Neutrophil (primary cell): Measurements from ENCODE around the gene CACNA1A.

Experiments used
- H3K27ac ChIP-seq: fragments of 200-600 bp; sonication (generic); 2 replicates; pipeline ENCODE4 v1.5.1; 2016; ENCODE audit warnings: mild to moderate bottlenecking, moderate library complexity
- H3K27me3 ChIP-seq: fragments of 200-600 bp; sonication (generic); 2 replicates; pipeline ENCODE4 v1.6.0; 2016; ENCODE audit warnings: mild to moderate bottlenecking
- H3K36me3 ChIP-seq: fragments of 200-600 bp; sonication (generic); 2 replicates; pipeline ENCODE4 v1.5.1; 2017
- H3K4me1 ChIP-seq, 2 experiments: fragments of 200-600 bp in 1 of 2; sonication (generic) in 1 of 2; 1 replicate in 1 of 2; 2 replicates in 1 of 2; pipeline versions ENCODE4 v1.5.1 to v1.6.1; 2013 to 2016; ENCODE audit warnings: low read depth in 1 of 2, low read length in 1 of 2, mild to moderate bottlenecking in 1 of 2, moderate library complexity in 1 of 2; ENCODE audit not compliant: control insufficient read depth in 1 of 2, insufficient read depth in 1 of 2
- H3K4me3 ChIP-seq, 2 experiments: fragments of 200-600 bp in 1 of 2; sonication (generic) in 1 of 2; 1 replicate in 1 of 2; 2 replicates in 1 of 2; pipeline ENCODE4 v1.5.1; 2013 to 2016; ENCODE audit warnings: low read depth in 1 of 2, low read length in 1 of 2, mild to moderate bottlenecking in 1 of 2, moderate library complexity in 1 of 2
- H3K9me3 ChIP-seq: fragments of 200-600 bp; sonication (generic); 2 replicates; pipeline ENCODE4 v1.5.1; 2016
- CTCF ChIP-seq: fragments of 200-600 bp; sonication (generic); IDR thresholded peaks from 2 replicates; pipeline ENCODE4 v1.5.1; 2016; ENCODE audit warnings: antibody characterized with exemption

Gene CACNA1A

GRCh38 chr19:13493516-13494310 is 12.6 kb downstream of the CACNA1A start:
- Histone ChIP-seq H3K36me3 (no peaks in the 10 kb centered on the region), H3K4me3 (no peak overlapping the region), H3K9me3 (no peaks in the 10 kb centered on the region), H3K27ac (no peak overlapping the region), H3K4me1 (no peaks in the 10 kb centered on the region), H3K27me3 (no peaks in the 10 kb centered on the region)
- TF ChIP-seq CTCF = no peak

GRCh38 chr19:13492128-13492527 is 14.2 kb downstream of the CACNA1A start:
- H3K27me3 ChIP-seq = no peaks in the 10 kb centered on the region
- H3K4me1 ChIP-seq = no peaks in the 10 kb centered on the region
- H3K9me3 ChIP-seq = no peaks in the 10 kb centered on the region
- H3K4me3 ChIP-seq = no peak overlapping the region
- H3K36me3 ChIP-seq = no peaks in the 10 kb centered on the region
- TF ChIP-seq CTCF = no peak
- no peak overlapping the region for H3K27ac ChIP-seq

- Histone ChIP-seq H3K4me1 (no peaks in the 10 kb centered on the region), H3K9me3 (no peaks in the 10 kb centered on the region)
Measured at GRCh38 chr19:13487985-13488384, 18.3 kb downstream of the CACNA1A start.

GRCh38 chr19:13484166-13484565 is 22.1 kb downstream of the CACNA1A start:
- Histone ChIP-seq H3K36me3 (no peaks in the 10 kb centered on the region), H3K27ac (no peak overlapping the region), H3K4me3 (no peak overlapping the region), H3K27me3 (no peaks in the 10 kb centered on the region), H3K4me1 (no peaks in the 10 kb centered on the region), H3K9me3 (no peaks in the 10 kb centered on the region)
- TF ChIP-seq CTCF = no peak

More at GRCh38 chr19:13487985-13488384, 18.3 kb downstream of the CACNA1A start:
- Histone ChIP-seq H3K27me3 (no peaks in the 10 kb centered on the region), H3K27ac (no peak overlapping the region), H3K36me3 (no peaks in the 10 kb centered on the region), H3K4me3 (no peak overlapping the region)
- no peak for TF ChIP-seq CTCF

GRCh38 chr19:13483215-13483614 is 23.1 kb downstream of the CACNA1A start:
- Histone ChIP-seq H3K4me1 (no peaks in the 10 kb centered on the region), H3K27me3 (no peaks in the 10 kb centered on the region), H3K36me3 (no peaks in the 10 kb centered on the region), H3K27ac (no peak overlapping the region), H3K9me3 (no peaks in the 10 kb centered on the region), H3K4me3 (no peak overlapping the region)
- TF ChIP-seq CTCF = no peak
